AG20443 (cell line): ENCODE data around the gene FAM53A.

Experiments
- DNase-seq: peaks from one replicate; pipeline ENCODE4 v3.0.0; 2012; ENCODE audit warnings: low spot score, mixed read lengths

The FAM53A gene

GRCh38 chr4:1592068-1592708, 91.9 kb downstream of the FAM53A start:
- DNase-seq, result no peak

- DNase-seq, result no peak
Observed at GRCh38 chr4:1591107-1591506, 93.0 kb downstream of the FAM53A start.

GRCh38 chr4:1590244-1590643, 93.9 kb downstream of the FAM53A start:
- DNase-seq, result no peak
